Kidney (tissue), 14 donors: ENCODE measurements around the gene ERGIC1. TPM values are rescaled to one million over a fixed set of nuclear protein-coding genes. Genes with fewer than 3 reads are reported as not detected.

ENCODE experiments used
- DNase-seq, 5 donors: peaks; one replicate each; pipeline ENCODE4 v3.0.0-alpha.2; 2013 to 2020
- FAIRE-seq: peaks from 2 replicates; lab custom pipeline; 2012; peaks lifted over from hg19 to GRCh38; lab: Jason Lieb, UNC
- H3K27ac ChIP-seq, 2 donors: one replicate each; pipeline ENCODE4 v1.7.0; 2013; ENCODE audit warnings: low read depth in 2 of 2, low read length in 2 of 2, inconsistent platforms in 1 of 2
- H3K27me3 ChIP-seq: one replicate; pipeline ENCODE4 v1.7.1; 2013; ENCODE audit warnings: low read length, inconsistent platforms; ENCODE audit not compliant: control insufficient read depth, insufficient read depth
- H3K36me3 ChIP-seq, 3 donors: one replicate each; pipeline versions ENCODE4 v1.7.0 to v1.7.1; 2013; ENCODE audit warnings: low read length in 3 of 3, control low read depth in 1 of 3, inconsistent platforms in 1 of 3; ENCODE audit not compliant: insufficient read depth in 3 of 3, control insufficient read depth in 2 of 3
- H3K4me1 ChIP-seq, 3 donors: one replicate each; pipeline versions ENCODE4 v1.7.0 to v1.7.1; 2013; ENCODE audit warnings: low read length in 3 of 3, inconsistent platforms in 1 of 3, low read depth in 1 of 3; ENCODE audit not compliant: control insufficient read depth in 2 of 3, insufficient read depth in 2 of 3
- H3K4me3 ChIP-seq, 3 donors: one replicate each; pipeline versions ENCODE4 v1.7.0 to v1.8.1; 2013; ENCODE audit warnings: low read length in 3 of 3, control low read depth in 1 of 3, inconsistent platforms in 1 of 3
- H3K9ac ChIP-seq, 3 donors: one replicate each; pipeline versions ENCODE4 v1.7.0 to v1.7.1; 2013; ENCODE audit warnings: low read length in 3 of 3, control low read depth in 1 of 3, inconsistent platforms in 1 of 3
- H3K9me3 ChIP-seq, 3 donors: one replicate each; pipeline versions ENCODE4 v1.7.0 to v1.7.1; 2013; ENCODE audit warnings: low read length in 3 of 3, control low read depth in 1 of 3, inconsistent platforms in 1 of 3; ENCODE audit not compliant: control insufficient read depth in 2 of 3, insufficient read depth in 1 of 3
- CTCF ChIP-seq: IDR thresholded peaks from 3 replicates; pipeline ENCODE4 v1.5.1; 2012; ENCODE audit warnings: mild to moderate bottlenecking, moderate library complexity, borderline replicate concordance; ENCODE audit not compliant: insufficient read depth; ENCODE audit errors: extremely low read depth
- intact Hi-C: fragments of 100-400 bp; cut with DNase I; formaldehyde crosslinking; loops from one replicate; pipeline ENCODE4 v1.11.1; 2022
- polyA plus RNA-seq: library from polyadenylated mRNA; stranded (reverse); fragments of 350-450 nt; fragmentation: Illumina TruSeq; extraction: RNeasy Lipid Tissue Mini Kit (QIAGEN cat#74804); gene quantifications from one replicate; pipeline ENCODE4 v1.2.3, GENCODE V29; 2014; ENCODE audit warnings: low read depth, low replicate concordance; ENCODE audit not compliant: insufficient read depth
- total RNA-seq: library from RNA; stranded (reverse); fragmentation: NEBNext Ultra II Directional; extraction: Animal tissue kit (Norgen Biotek cat#: 25700); gene quantifications from one replicate; pipeline ENCODE4 v1.2.1, GENCODE V29; 2021
- donor health status: control.
- donor health status: control.
- donor health status: control.
- donor health status: control.
- donor health status: control.
- donor health status: DM: yes; HTN: yes; CAD: no.
- donor health status: Normal renal cell carcinoma (clear cell type).

ERGIC1 gene
- total and polyA plus RNA-seq, 2 donors from 2014 or later, result 88.0 to 183 TPM

- no peaks in the 10 kb centered on the region for H3K36me3 ChIP-seq
- H3K4me1 ChIP-seq, result peaks cover 0 to 4% (median 4%) of the 10 kb centered on the region in 3 donors
- no peaks in the 10 kb centered on the region for H3K27me3 ChIP-seq
- no peak for TF ChIP-seq CTCF
- no peak for DNase-seq
- H3K9ac ChIP-seq, result peak overlapping the region in 1 of 3 donors; percentile 47
- FAIRE-seq, result no peak
- H3K9me3 ChIP-seq, result no peaks in the 10 kb centered on the region
- no peak overlapping the region for H3K4me3 ChIP-seq
- peak overlapping the region; percentile 65 to 74 for H3K27ac ChIP-seq
- intact Hi-C loops, result no loop called here
Measured at GRCh38 chr5:172878585-172878932, 44.5 kb downstream of the ERGIC1 start.

DNA sequence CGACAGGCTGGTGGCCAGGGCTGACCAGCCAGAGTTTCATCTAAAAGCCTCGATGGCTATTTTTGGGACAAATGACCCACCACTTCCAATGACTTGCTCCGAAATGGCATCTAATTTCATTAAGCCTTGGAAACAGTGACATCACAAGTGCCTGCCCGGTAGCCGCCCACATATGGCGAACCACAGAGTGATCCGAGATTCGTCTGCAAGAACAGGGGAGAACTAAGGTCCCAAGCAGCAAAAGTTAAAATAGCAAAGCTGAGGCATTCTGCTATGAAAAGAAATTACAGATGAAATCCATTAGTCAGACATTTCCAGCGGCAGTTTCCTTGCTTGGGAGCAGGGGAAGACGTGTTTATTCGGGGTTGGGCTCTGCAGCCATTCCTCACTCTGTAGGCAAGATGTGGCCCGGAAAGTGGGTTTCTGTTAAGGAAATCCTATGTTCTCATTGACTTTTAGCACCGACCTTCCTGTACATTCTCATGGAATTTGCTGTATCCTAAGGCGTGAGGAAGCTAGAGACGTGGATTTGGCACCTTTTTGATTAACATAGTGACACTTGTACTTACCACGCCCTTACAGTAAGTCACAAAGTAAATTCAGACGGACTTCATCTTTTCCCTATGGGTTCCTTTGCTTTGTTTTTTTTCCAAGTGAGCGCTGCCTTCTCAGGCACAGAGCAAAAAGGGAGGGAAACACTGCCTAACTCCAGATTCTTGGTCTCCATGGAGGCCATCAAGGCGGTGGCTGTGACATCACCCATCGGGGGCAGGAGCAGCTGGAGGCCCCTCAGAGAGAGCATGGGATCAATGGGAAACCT lies 45.1 kb downstream of the ERGIC1 start:
- Histone ChIP-seq H3K4me1 (peaks cover 0 to 4% (median 4%) of the 10 kb centered on the region in 3 donors), H3K36me3 (no peaks in the 10 kb centered on the region), H3K9me3 (no peaks in the 10 kb centered on the region), H3K9ac (peak overlapping the region in 1 of 3 donors; percentile 47), H3K4me3 (peak overlapping the region in 1 of 3 donors; percentile 22), H3K27me3 (no peaks in the 10 kb centered on the region), H3K27ac (peak overlapping the region; percentile 70 to 74)
- intact Hi-C loops, result no loop called here
- FAIRE-seq (no peak), DNase-seq (peak in 1 of 5 donors; percentile 76)
- TF ChIP-seq CTCF, result no peak

- no peak for DNase-seq
- no peak for FAIRE-seq
- Histone ChIP-seq H3K4me3 (no peak overlapping the region), H3K36me3 (no peaks in the 10 kb centered on the region), H3K4me1 (peaks cover 0 to 12% (median 8%) of the 10 kb centered on the region in 3 donors), H3K9me3 (no peaks in the 10 kb centered on the region), H3K9ac (no peak overlapping the region), H3K27me3 (no peaks in the 10 kb centered on the region), H3K27ac (peak overlapping the region in 1 of 2 donors; percentile 0)
- intact Hi-C loops, result no loop called here
- TF ChIP-seq CTCF, result no peak
Measured at GRCh38 chr5:172881691-172882370, 47.8 kb downstream of the ERGIC1 start.
